ENCODE data around the gene SLC22A14. TPM values are rescaled to one million over a fixed set of nuclear protein-coding genes. Genes with fewer than 3 reads are reported as not detected.

The SLC22A14 gene
- total and polyA plus RNA-seq, 9 of the 15 experiments (the other 6 are each of a cell fraction or from before 2014, with no cell fraction given): 0.03 to 0.07 TPM; not detected in 7

DNA sequence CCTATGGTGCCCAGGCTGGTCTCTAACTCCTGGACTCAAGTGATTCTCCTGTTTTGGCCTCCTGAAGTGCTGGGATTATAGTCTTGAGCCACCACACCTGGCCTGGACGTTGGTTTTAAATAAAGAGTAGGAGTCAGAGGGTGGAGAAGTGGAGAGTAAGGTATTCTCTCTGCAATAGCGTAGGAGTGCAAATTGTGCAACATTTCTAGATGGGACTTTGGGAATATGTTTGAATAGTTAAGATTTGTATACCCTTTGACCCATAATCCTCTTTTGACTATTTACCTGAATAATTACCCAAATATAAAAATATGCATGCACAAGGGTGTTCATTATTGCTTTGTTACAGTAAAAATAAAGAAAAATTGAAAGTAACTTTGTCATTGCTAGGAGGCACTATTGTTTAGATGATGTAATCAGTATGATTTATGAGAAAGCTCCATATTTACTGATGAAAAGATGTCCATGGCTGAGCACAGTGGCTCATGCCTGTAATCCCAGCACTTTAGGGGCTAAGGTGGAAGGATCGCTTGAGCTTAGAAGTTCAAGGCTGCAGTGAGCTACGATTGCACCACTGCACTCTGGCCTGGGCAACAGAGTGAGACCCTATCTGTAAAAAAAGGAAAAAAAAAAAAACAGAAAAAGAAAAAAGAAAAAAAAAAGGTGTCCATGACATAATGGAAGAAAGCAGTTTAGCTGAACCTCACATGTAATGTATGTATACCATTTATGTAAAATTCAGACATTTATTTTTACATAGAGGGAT, 49.3 kb downstream of the SLC22A14 start (continued):
- TF ChIP-seq DMBX1 (CRISPR knock-in tag; IDR thresholded peaks at IDR 0.05; ENCODE audit: borderline replicate concordance) (no peak), ZNF217 (CRISPR knock-in tag; IDR thresholded peaks at IDR 0.05) (no peak), PPARD (CRISPR knock-in tag; IDR thresholded peaks at IDR 0.05) (no peak), RAD51 (IDR thresholded peaks at IDR 0.05; ENCODE audit: borderline replicate concordance, low read depth) (no peak), WHSC1 (IDR thresholded peaks at IDR 0.05; ENCODE audit: low read length) (no peak), POU5F1 (IDR thresholded peaks at IDR 0.05; ENCODE audit: borderline replicate concordance, low read depth, low read length, partially characterized antibody) (no peak), ZNF76 (CRISPR knock-in tag; IDR thresholded peaks at IDR 0.05; ENCODE audit: borderline replicate concordance) (no peak), ZBTB7A (IDR thresholded peaks at IDR 0.05; ENCODE audit: borderline replicate concordance, control insufficient read depth, low read depth, low read length) (no peak), SP2 (IDR thresholded peaks at IDR 0.05; ENCODE audit: extremely low read depth, low read depth, low read length, poor library complexity, severe bottlenecking) (no peak), DNMT1 (IDR thresholded peaks at IDR 0.05) (no peak), PCBP2 (IDR thresholded peaks at IDR 0.05; ENCODE audit: low read depth, low read length, poor library complexity, severe bottlenecking) (no peak), RBM39 (optimal IDR thresholded peaks at IDR 0.05; ENCODE audit: low read depth, low read length) (no peak), STAG1 (CRISPR knock-in tag; IDR thresholded peaks at IDR 0.05; ENCODE audit: borderline replicate concordance) (no peak), BCL6 (CRISPR knock-in tag; IDR thresholded peaks at IDR 0.05) (no peak), ZNF431 (CRISPR knock-in tag; IDR thresholded peaks at IDR 0.05) (no peak), ZNF23 (CRISPR knock-in tag; IDR thresholded peaks at IDR 0.05) (no peak), BCOR (IDR thresholded peaks at IDR 0.05) (no peak)
- TF ChIP-seq, protein P1, sequence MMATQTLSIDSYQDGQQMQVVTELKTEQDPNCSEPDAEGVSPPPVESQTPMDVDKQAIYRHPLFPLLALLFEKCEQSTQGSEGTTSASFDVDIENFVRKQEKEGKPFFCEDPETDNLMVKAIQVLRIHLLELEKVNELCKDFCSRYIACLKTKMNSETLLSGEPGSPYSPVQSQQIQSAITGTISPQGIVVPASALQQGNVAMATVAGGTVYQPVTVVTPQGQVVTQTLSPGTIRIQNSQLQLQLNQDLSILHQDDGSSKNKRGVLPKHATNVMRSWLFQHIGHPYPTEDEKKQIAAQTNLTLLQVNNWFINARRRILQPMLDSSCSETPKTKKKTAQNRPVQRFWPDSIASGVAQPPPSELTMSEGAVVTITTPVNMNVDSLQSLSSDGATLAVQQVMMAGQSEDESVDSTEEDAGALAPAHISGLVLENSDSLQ (IDR thresholded peaks at IDR 0.05): peak; percentile 89
- TF ChIP-seq, protein P2, sequence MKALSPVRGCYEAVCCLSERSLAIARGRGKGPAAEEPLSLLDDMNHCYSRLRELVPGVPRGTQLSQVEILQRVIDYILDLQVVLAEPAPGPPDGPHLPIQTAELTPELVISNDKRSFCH (CRISPR knock-in tag; IDR thresholded peaks at IDR 0.05): no peak
- TF ChIP-seq, protein P2 (tag; IDR thresholded peaks at IDR 0.05): no peak
- TF ChIP-seq, protein P3, sequence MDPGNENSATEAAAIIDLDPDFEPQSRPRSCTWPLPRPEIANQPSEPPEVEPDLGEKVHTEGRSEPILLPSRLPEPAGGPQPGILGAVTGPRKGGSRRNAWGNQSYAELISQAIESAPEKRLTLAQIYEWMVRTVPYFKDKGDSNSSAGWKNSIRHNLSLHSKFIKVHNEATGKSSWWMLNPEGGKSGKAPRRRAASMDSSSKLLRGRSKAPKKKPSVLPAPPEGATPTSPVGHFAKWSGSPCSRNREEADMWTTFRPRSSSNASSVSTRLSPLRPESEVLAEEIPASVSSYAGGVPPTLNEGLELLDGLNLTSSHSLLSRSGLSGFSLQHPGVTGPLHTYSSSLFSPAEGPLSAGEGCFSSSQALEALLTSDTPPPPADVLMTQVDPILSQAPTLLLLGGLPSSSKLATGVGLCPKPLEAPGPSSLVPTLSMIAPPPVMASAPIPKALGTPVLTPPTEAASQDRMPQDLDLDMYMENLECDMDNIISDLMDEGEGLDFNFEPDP (CRISPR knock-in tag; IDR thresholded peaks at IDR 0.05): no peak
- TF ChIP-seq, protein P4, sequence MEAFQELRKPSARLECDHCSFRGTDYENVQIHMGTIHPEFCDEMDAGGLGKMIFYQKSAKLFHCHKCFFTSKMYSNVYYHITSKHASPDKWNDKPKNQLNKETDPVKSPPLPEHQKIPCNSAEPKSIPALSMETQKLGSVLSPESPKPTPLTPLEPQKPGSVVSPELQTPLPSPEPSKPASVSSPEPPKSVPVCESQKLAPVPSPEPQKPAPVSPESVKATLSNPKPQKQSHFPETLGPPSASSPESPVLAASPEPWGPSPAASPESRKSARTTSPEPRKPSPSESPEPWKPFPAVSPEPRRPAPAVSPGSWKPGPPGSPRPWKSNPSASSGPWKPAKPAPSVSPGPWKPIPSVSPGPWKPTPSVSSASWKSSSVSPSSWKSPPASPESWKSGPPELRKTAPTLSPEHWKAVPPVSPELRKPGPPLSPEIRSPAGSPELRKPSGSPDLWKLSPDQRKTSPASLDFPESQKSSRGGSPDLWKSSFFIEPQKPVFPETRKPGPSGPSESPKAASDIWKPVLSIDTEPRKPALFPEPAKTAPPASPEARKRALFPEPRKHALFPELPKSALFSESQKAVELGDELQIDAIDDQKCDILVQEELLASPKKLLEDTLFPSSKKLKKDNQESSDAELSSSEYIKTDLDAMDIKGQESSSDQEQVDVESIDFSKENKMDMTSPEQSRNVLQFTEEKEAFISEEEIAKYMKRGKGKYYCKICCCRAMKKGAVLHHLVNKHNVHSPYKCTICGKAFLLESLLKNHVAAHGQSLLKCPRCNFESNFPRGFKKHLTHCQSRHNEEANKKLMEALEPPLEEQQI (IDR thresholded peaks at IDR 0.05): no peak
- TF ChIP-seq, protein P5, sequence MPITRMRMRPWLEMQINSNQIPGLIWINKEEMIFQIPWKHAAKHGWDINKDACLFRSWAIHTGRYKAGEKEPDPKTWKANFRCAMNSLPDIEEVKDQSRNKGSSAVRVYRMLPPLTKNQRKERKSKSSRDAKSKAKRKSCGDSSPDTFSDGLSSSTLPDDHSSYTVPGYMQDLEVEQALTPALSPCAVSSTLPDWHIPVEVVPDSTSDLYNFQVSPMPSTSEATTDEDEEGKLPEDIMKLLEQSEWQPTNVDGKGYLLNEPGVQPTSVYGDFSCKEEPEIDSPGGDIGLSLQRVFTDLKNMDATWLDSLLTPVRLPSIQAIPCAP (CRISPR knock-in tag; IDR thresholded peaks at IDR 0.05; ENCODE audit: borderline replicate concordance): no peak

All from K562 (cell line).